Lower leg skin (tissue), 4 donors: Measurements from ENCODE around the gene ZFP36L1. TPM values are rescaled to one million over a fixed set of nuclear protein-coding genes. Genes with fewer than 3 reads are reported as not detected.
A peak's percentile ranks its signal among the peaks of the same experiment; 100 is the strongest.

ENCODE experiments used
- DNase-seq, 2 donors: peaks; one replicate each; pipeline ENCODE4 v3.0.0-alpha.2; 2019; ENCODE audit warnings: low spot score in 2 of 2
- H3K4me3 ChIP-seq: fragments of 200-600 bp; sonication (generic); 2 replicates; pipeline ENCODE4 v1.5.1; 2017; ENCODE audit warnings: mild to moderate bottlenecking, low read depth; ENCODE audit not compliant: poor library complexity, severe bottlenecking
- CTCF ChIP-seq, 3 donors: fragments of 450-650 bp; IDR thresholded peaks; one replicate each; pipeline ENCODE4 v1.5.1; 2016; ENCODE audit warnings: antibody characterized with exemption in 3 of 3, mild to moderate bottlenecking in 3 of 3, moderate library complexity in 2 of 3
- POLR2A ChIP-seq, 2 donors: fragments of 450-650 bp; IDR thresholded peaks; one replicate each; pipeline ENCODE4 v1.6.1; 2016 to 2017; ENCODE audit warnings: antibody characterized with exemption in 2 of 2, mild to moderate bottlenecking in 1 of 2, moderate library complexity in 1 of 2
- whole genome bisulfite sequencing, 2 donors: methylation state at CpG; one replicate each; pipeline ENCODE4 v1.1.5; 2018; 5-methylcytosine and 5-hydroxymethylcytosine counted together
- intact Hi-C: fragments of 100-400 bp; cut with DNase I; formaldehyde crosslinking; loops from one replicate; pipeline ENCODE4 v1.15.0; 2023; ENCODE audit warnings: low total_unique reads
- total RNA-seq, 4 donors: library from RNA; depleted of rRNA; stranded (reverse); fragments of >200 nt; gene quantifications; one replicate each; pipeline ENCODE4 v1.1.0, GENCODE V29; 2016

ZFP36L1 gene
- total RNA-seq, 4 donors from 2014 or later, result 466 to 2,618 (median 922) TPM

GRCh38 chr14:68806526-68807147 lies 13.8 kb upstream of the ZFP36L1 start:
- WGBS, 2 donors, result 40 to 57% methylated on average over 4 of the region's 4 CpGs
- DNase-seq, result peak in 1 of 2 donors; percentile 83
- intact Hi-C loops, result no loop called here
- TF ChIP-seq CTCF (IDR thresholded peaks at IDR 0.05), result no peak
- no peak for TF ChIP-seq POLR2A (IDR thresholded peaks at IDR 0.05)
- H3K4me3 ChIP-seq, result no peak overlapping the region

GRCh38 chr14:68805414-68805813 lies 12.5 kb upstream of the ZFP36L1 start:
- DNase-seq, result no peak
- intact Hi-C loops, result no loop called here
- no peak for TF ChIP-seq POLR2A (IDR thresholded peaks at IDR 0.05)
- TF ChIP-seq CTCF (IDR thresholded peaks at IDR 0.05), result no peak
- H3K4me3 ChIP-seq, result no peak overlapping the region
- 85 to 94% methylated on average over 7 of the region's 7 CpGs for WGBS, 2 donors

- TF ChIP-seq CTCF (IDR thresholded peaks at IDR 0.05) (no peak), POLR2A (IDR thresholded peaks at IDR 0.05) (no peak)
- intact Hi-C loops, result no loop called here
- no peak for DNase-seq
- no peak overlapping the region for H3K4me3 ChIP-seq
Measured at GRCh38 chr14:68801631-68802030, 8.8 kb upstream of the ZFP36L1 start.

GRCh38 chr14:68800953-68801352 lies 8.1 kb upstream of the ZFP36L1 start:
- no peak overlapping the region for H3K4me3 ChIP-seq
- no peak for DNase-seq
- TF ChIP-seq CTCF (IDR thresholded peaks at IDR 0.05) (no peak), POLR2A (IDR thresholded peaks at IDR 0.05) (no peak)
- intact Hi-C loops, result no loop called here

GRCh38 chr14:68800390-68800789 lies 7.5 kb upstream of the ZFP36L1 start:
- no peak overlapping the region for H3K4me3 ChIP-seq
- DNase-seq, result no peak
- intact Hi-C loops, result no loop called here
- TF ChIP-seq POLR2A (IDR thresholded peaks at IDR 0.05), result no peak
- WGBS, 2 donors, result 73 to 81% methylated on average over 2 of the region's 2 CpGs

- no peak for DNase-seq
- H3K4me3 ChIP-seq, result no peak overlapping the region
- TF ChIP-seq POLR2A (IDR thresholded peaks at IDR 0.05) (no peak), CTCF (IDR thresholded peaks at IDR 0.05) (no peak)
- intact Hi-C loops, result loop anchor here (10.0 kb wide), 1 partner anchor 254 kb away; no protein-coding TSS in a partner anchor
Measured at GRCh38 chr14:68798621-68799020, 5.8 kb upstream of the ZFP36L1 start.
